HG03432 (cell line): ENCODE results near the gene COL21A1.
A peak's percentile ranks its signal among the peaks of the same experiment; 100 is the strongest.

Source experiments
- ATAC-seq: cut with Tn5 transposase; IDR thresholded peaks from one replicate; pipeline ENCODE4 v1.9.1; 2021; ENCODE audit warnings: mild to moderate bottlenecking, moderate library complexity; ENCODE audit not compliant: unreplicated experiment

Gene COL21A1

GRCh38 chr6:56246541-56246880 lies 869 bp downstream of the COL21A1 start:
- no peak for ATAC-seq

DNA sequence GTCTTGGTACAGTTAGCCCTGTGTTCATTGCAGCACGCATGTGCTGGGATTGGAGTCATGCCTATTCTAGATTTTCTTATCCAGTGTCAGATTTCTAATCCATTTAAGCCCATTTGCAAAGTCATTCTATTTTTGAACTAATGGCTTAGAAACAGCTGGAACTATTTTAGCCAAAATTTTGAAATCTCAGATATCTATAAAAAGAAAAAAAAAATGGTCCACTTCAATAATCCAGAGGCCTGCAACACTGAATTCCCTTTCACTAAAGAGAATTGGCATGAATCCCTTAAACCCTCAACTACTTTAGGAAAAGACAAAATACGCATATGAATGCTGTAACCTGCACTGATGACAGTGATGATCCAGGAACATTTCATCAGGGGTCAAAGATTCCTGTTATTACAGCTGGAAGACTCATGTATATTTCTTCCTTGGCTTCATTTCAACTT lies 1.5 kb downstream of the COL21A1 start:
- ATAC-seq, result no peak

DNA sequence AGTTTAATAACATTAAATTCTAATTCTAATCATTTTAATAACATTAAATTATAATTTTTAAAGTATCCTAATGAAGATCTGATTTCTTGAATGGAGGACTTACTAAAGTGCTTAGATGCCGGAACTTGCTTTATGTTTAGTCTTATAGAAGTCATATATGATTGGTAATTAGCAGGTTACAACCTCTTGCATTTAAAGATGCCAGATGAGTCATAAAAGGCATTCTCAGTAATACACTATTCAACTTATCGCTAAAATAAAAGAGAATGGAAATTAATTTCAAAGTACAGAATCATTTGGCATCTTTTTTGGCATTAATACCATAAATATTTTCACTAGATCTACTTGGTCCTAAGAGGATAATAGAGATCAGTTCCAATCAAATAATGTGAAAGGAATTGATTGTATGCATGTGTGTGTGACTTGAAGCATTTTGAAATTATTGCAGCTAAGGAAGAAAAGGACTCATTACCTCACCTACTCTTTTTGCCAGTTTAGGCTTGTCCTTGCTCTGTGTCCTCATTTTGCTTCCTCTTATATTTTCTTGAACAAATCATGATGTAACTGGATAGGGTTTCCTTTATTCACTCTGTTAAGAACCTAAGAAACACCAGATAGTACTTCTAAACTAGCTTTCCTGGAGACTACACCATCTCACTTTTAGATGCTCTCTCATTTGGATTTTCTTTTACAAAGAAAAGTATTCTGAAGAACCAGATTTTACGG lies 2.7 kb downstream of the COL21A1 start:
- ATAC-seq, result no peak

GRCh38 chr6:56244089-56244488 lies 3.3 kb downstream of the COL21A1 start:
- ATAC-seq, result no peak

- ATAC-seq, result peak; percentile 63
Measured at GRCh38 chr6:56243518-56244070, 3.8 kb downstream of the COL21A1 start.

DNA sequence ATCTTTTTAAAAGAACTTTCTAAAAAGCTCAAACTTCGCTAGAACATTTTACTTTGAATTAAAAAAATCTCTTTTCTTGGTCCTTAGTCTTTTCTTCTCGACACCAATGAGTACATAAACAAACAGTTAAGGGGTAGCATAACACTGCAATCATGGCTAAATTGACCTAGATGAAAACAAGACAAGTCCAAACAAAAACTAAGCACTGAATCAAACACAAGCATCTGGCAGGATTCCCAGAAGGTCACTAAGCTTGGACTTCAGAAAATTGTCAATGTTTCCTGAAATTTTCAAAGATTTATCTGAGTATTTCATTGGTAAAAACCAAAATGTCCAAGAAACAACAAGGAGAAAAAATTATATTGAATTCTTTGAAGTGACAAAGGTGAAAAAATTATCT lies 5.0 kb downstream of the COL21A1 start:
- no peak for ATAC-seq

GRCh38 chr6:56241124-56241802 lies 6.1 kb downstream of the COL21A1 start:
- no peak for ATAC-seq

DNA sequence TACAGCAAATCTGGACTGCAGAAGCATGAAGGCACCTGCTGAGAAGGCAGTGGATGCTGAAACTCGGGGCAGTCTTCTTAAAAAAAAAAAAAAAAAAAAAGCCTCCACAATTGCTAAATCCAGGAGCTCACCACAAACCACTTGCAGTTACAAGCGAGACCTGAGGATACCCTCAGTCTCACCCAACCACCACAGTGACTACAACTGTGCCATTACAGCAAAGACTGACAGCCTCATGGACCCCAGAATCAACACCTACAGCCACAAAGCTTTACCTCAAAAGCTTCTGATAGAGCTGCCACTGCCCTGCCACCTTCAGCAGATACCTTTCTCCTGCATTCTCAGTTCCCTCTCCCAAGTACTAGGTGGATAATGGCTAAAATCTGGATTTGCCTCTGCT lies 9.0 kb downstream of the COL21A1 start:
- ATAC-seq, result no peak

- ATAC-seq, result no peak
Measured at GRCh38 chr6:56235245-56235644, 12.1 kb downstream of the COL21A1 start.

GRCh38 chr6:56232436-56232835 lies 14.9 kb downstream of the COL21A1 start:
- ATAC-seq, result no peak

DNA sequence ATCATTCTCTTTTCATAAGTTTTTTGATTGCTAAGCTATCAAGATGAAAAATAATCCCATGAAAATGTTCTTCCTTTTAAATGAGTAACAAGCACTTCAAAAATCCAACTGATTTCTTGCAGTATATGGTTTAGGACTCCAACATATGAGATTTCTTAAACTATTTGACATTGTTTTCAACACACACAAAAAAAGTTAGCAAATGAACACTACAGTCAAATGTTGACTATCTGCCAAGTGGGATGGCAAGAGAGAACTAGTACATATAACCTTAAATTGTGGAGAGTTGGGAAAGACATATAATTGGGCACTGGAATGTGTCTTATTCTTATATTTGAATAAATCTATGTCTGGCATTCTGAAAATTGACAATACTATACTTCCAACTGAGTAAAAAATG lies 15.6 kb downstream of the COL21A1 start:
- ATAC-seq, result no peak

DNA sequence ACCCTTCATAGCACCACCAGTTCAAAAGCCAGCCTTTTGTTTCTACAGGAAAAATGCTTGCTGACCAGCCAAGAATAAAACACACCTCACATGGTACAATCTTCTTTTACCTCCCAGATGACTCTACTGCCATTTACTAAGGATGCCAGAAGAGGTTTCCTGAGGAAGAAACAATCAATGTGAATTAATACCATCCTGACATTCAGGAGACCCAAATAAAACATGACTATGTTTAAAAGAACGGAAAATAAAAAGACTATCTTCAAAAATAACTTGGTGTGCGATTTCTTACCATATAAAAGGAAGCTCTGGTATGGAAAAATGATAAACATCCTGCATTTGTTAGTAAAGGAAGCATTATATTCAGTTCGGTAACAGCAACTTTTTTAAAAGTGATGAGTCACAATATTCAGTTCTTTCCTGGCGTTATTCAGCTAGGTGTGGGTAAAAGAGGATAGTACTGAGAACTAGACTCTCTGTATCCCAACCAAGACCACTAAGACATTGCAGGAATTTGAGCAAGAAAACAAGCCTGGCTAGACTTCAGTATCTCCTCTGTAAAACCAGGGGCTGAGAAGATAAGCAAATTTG lies 16.3 kb downstream of the COL21A1 start:
- ATAC-seq, result no peak

DNA sequence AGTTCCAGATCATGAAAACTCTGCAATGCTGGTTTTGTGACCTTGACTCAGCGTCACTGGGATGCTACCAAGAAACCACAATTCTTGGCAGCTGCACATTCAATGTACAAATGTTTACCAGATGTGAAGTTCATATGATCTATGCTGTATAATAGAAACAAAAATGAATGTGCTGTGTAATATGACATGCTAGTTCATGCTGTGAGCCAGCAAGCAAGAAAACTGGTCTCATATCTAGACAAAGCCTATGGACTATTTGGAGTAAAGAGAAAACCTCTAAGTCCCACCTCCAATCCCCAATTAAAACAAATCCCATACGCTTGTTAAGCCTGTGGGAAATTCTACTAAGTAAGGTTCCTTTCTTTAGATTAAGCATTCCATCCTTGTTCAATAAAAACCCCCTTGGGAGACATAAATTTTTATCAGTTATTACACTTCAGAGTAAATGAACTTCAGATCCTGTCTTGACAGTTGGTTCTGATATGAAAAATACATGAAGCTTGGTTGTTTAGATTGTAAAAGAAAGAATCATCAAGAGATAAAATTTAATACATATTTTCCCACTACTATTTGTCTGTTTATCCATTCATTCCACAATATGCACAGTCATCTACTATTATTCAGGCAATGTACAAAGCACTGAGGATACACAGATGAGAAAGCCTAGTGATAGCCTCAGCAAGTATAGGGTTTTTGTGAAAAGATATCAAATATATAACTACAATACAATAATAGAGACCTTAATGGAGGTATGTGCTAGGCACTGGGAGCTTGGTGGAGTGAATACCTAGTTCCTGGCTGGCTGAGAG lies 20.1 kb downstream of the COL21A1 start:
- no peak for ATAC-seq

DNA sequence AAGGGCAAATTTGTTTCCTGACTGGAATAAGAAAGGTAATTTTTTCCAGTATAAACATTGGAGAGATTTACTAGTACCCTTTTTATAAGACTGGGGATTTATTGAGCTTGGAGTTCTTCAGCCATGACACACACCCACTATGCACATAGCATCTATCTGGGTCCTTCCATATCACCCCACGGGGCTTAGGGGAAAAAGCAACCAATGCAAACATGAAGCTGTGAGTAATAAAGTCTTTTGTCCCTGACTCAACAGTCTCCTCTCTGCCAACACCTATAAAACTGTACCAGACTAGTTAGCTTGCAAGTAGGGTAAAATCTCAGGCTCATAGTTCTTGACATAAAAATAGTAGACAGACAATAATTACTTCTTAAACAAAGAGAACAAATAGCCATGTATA lies 23.4 kb downstream of the COL21A1 start:
- no peak for ATAC-seq

DNA sequence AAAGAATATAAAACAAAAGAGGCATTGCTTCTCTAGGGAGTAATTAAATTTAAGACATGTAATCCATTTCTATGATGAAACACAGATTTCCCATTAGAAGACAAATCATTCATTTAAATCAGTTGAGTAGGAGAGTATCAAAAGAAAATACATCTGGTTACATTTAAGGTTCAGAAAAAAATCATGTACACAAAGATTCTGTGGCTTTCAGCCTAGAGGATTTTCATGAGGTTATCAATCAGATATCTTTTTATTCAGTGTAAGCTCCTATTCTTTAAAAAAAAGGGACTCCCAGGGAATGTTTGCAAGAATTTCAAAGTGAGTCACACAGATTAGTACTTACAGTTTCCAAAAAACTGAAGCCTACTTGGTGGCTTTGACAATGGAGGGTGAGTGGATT lies 24.9 kb downstream of the COL21A1 start:
- ATAC-seq, result no peak

DNA sequence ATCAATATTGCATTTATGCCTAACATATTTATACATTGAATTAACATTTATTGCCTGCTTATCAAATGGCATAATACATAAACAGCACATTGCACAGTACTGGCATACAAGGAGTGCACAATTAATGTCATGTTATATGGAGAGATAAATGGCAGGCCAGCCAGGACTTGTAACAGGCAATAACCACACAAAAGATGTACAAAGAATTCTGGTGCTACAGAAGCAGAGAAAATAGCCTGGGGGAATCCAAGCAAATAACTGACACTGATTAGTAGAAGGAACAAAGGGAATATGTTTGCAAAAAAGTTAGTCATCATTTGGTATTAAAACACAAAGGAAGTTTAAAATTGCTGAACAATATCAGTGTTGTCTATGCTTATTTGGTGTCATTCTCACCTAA lies 27.3 kb downstream of the COL21A1 start:
- no peak for ATAC-seq

DNA sequence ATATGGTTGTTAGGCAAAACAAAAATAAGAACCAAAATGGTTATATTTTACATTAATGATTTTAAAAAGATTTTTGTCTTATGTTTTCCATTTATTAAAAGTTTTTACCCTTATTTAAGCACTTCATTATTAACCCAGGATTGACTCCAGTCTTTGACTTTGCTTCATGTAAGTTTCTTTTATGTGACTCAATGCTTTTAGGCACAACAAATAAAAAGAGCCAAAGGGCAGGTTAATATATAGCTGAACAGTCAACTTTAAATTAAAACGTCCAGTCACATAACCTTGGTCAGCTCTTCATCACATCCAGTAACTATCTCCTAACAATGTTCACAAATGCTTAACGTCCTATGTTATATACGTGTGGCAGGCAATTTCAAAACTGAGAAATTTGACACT lies 32.7 kb downstream of the COL21A1 start:
- ATAC-seq, result no peak

DNA sequence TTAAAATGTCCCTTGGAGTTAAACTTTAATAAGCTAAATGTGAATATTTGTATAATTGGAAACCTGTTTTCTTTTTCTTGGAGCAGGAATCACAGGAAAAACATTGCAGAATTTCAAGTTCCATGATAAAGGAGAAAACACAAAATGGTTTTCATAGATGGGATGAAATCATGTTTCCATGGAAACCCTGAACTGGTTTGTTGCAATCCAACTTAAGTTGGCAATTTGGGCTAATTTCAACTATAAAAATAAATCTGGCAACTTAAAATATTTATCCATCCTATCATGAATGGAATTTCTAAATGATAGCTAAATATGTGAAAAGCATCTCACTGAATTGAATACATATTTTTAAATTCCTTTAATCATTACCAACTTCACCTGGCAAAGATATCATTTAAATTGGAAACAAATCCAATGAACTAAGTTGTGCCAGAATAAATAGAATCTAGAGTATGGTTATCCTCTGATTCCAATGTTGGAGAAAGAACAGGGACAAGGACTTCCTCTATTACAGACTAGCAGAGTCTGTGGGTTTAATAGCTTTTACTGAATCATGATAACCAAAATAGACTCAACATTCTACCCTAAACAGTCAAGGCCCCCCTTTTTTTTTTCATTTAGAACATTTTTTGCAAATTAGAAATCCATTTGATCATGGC lies 33.2 kb downstream of the COL21A1 start:
- no peak for ATAC-seq

DNA sequence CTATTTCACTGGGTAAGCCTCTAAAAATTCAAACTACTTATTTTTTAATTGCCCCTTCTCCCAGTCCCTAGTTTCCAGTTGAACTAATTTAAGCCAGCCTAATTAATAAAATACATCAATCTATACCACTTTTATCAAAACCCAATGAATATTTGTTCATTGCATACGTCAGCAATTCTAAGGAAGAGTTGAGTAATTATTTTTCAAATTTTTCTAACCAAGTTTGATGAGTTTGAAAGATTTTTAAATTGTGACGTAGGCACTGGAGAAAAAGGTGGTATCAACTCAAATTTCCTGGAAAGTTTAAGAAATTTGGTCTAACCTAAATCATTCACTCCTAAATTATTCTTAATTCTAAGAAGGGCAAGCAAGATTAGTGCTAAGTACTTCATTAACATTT lies 35.7 kb downstream of the COL21A1 start:
- no peak for ATAC-seq

GRCh38 chr6:56204134-56204533 lies 43.2 kb downstream of the COL21A1 start:
- no peak for ATAC-seq

- ATAC-seq, result no peak
Measured at GRCh38 chr6:56199956-56200355, 47.4 kb downstream of the COL21A1 start.
